Naive thymus-derived CD4-positive, alpha-beta T cell (primary cell): ENCODE measurements around the gene ERO1A. TPM values are rescaled to one million over a fixed set of nuclear protein-coding genes. Genes with fewer than 3 reads are reported as not detected.

Experiments
- ATAC-seq: fragments of 150-1000 bp; cut with Tn5 transposase; 2 replicates; pipeline ENCODE4 v1.10.0; 2021; ENCODE audit warnings: mild to moderate bottlenecking, moderate library complexity
- CTCF ChIA-PET: fragments of 350-600 bp; sonication (Branson Sonifier 250); formaldehyde crosslinking; loops from one replicate; lab custom pipeline; 2021; ENCODE audit warnings: antibody characterized with exemption; lab: Charles Lee
- POLR2A ChIA-PET: fragments of 350-600 bp; sonication (Branson Sonifier 250); formaldehyde crosslinking; loops from one replicate; lab custom pipeline; 2021; ENCODE audit warnings: antibody characterized with exemption, inconsistent platforms; lab: Charles Lee
- DNase-seq, 9 donors: peaks; one replicate each; pipeline versions ENCODE4 v3.0.0 to v3.0.0-alpha.2; 2020 to 2022; ENCODE audit warnings: mixed read lengths in 1 of 9
- H3K27ac ChIP-seq: one replicate; pipeline ENCODE4 v1.7.0; 2013; ENCODE audit warnings: mild to moderate bottlenecking, low read depth, low read length, moderate library complexity
- H3K27me3 ChIP-seq, 2 donors: one replicate each; pipeline ENCODE4 v1.7.0; 2013; ENCODE audit warnings: low read length in 2 of 2, mild to moderate bottlenecking in 2 of 2, moderate library complexity in 2 of 2; ENCODE audit not compliant: control insufficient read depth in 2 of 2, insufficient read depth in 2 of 2
- H3K36me3 ChIP-seq, 3 experiments: 1 replicate in 2 of 3; 2 replicates in 1 of 3; pipeline ENCODE4 v1.7.0; 2013; ENCODE audit warnings: low read length in 3 of 3, mild to moderate bottlenecking in 3 of 3, moderate library complexity in 1 of 3; ENCODE audit not compliant: insufficient read depth in 3 of 3, control insufficient read depth in 2 of 3
- H3K4me1 ChIP-seq, 2 donors: one replicate each; pipeline ENCODE4 v1.7.0; 2013; ENCODE audit warnings: low read length in 2 of 2, mild to moderate bottlenecking in 2 of 2, moderate library complexity in 1 of 2; ENCODE audit not compliant: control insufficient read depth in 2 of 2, insufficient read depth in 2 of 2
- H3K4me3 ChIP-seq: 2 replicates; pipeline ENCODE4 v1.7.0; 2013; ENCODE audit warnings: mild to moderate bottlenecking, low read length
- H3K9me3 ChIP-seq, 3 experiments: 1 replicate in 2 of 3; 2 replicates in 1 of 3; pipeline ENCODE4 v1.7.0; 2013; ENCODE audit warnings: low read length in 3 of 3; ENCODE audit not compliant: control insufficient read depth in 2 of 3
- H3K27ac Mint-ChIP-seq, 9 donors: one replicate each; pipeline ENCODE4 v1.8.0; 2020 to 2022; ENCODE audit warnings: mixed read lengths in 9 of 9, mild to moderate bottlenecking in 8 of 9, moderate library complexity in 5 of 9, inconsistent platforms in 2 of 9
- H3K27me3 Mint-ChIP-seq, 5 donors: one replicate each; pipeline ENCODE4 v1.8.0; 2021 to 2022; ENCODE audit warnings: mixed read lengths in 5 of 5, mild to moderate bottlenecking in 1 of 5
- H3K36me3 Mint-ChIP-seq, 5 donors: one replicate each; pipeline ENCODE4 v1.8.0; 2020 to 2022; ENCODE audit warnings: mixed read lengths in 5 of 5, mild to moderate bottlenecking in 3 of 5, inconsistent platforms in 1 of 5
- H3K4me1 Mint-ChIP-seq, 7 donors: one replicate each; pipeline ENCODE4 v1.8.0; 2020 to 2022; ENCODE audit warnings: mixed read lengths in 7 of 7, mild to moderate bottlenecking in 3 of 7, inconsistent platforms in 1 of 7
- H3K4me3 Mint-ChIP-seq, 10 donors: one replicate each; pipeline ENCODE4 v1.8.0; 2020 to 2022; ENCODE audit warnings: mild to moderate bottlenecking in 10 of 10, mixed read lengths in 10 of 10, moderate library complexity in 6 of 10, inconsistent platforms in 2 of 10
- H3K9me3 Mint-ChIP-seq, 11 donors: one replicate each; pipeline ENCODE4 v1.8.0; 2020 to 2022; ENCODE audit warnings: mixed read lengths in 11 of 11, mild to moderate bottlenecking in 4 of 11, inconsistent platforms in 1 of 11, moderate library complexity in 1 of 11
- intact Hi-C, 2 donors: fragments of 100-400 bp; cut with micrococcal nuclease; formaldehyde crosslinking; loops; one replicate each; pipeline ENCODE4 v1.15.1; 2023
- polyA plus RNA-seq, 2 donors: library from polyadenylated mRNA; unstranded; fragments of 300-500 nt; fragmentation: Illumina TruSeq; gene quantifications; one replicate each; pipeline ENCODE4 v1.2.3, GENCODE V29; 2021
- total RNA-seq, 6 experiments: library from RNA in 5 of 6; stranded (reverse) in 5 of 6; gene quantifications; 1 replicate in 5 of 6; 2 replicates in 1 of 6; pipeline ENCODE4 v1.2.3 and lab custom pipeline; 2021 to 2026

ERO1A gene
- total and polyA plus RNA-seq, 7 experiments from 2014 or later = 32.1 to 201 (median 66.0) TPM

- Histone ChIP-seq H3K27me3 (no peaks in the 10 kb centered on the region), H3K36me3 (peaks cover 0 to 5% (median 0%) of the 10 kb centered on the region in 3 experiments), H3K4me1 (peaks cover 22 to 23% of the 10 kb centered on the region in 2 donors), H3K27ac (no peak overlapping the region), H3K9me3 (no peaks in the 10 kb centered on the region), H3K4me3 (no peak overlapping the region)
- peaks cover 49 to 81% (median 70%) of the 10 kb centered on the region in 7 donors for H3K4me1 Mint-ChIP-seq
- ATAC-seq (no peak), DNase-seq (no peak)
- ChIA-PET CTCF (interaction anchor here (0.9 kb wide), 2 partner anchors 22 to 91 kb away, joined by 4 to 5 read pairs; no protein-coding TSS in a partner anchor), POLR2A (no interaction called here)
- intact Hi-C loops = no loop called here
- H3K9me3 Mint-ChIP-seq = no peaks in the 10 kb centered on the region
- H3K4me3 Mint-ChIP-seq = peak overlapping the region in 6 of 10 donors; percentile 6 to 41 (median 30)
- H3K27me3 Mint-ChIP-seq = no peaks in the 10 kb centered on the region
- H3K36me3 Mint-ChIP-seq = peaks cover 0 to 10% (median 0%) of the 10 kb centered on the region in 5 donors
- H3K27ac Mint-ChIP-seq = peak overlapping the region in 8 of 9 donors; percentile 4 to 84 (median 44)
Measured at GRCh38 chr14:52686176-52686575, 9.2 kb downstream of the ERO1A start.

- Histone ChIP-seq H3K9me3 (no peaks in the 10 kb centered on the region), H3K27ac (no peak overlapping the region), H3K27me3 (no peaks in the 10 kb centered on the region), H3K4me1 (peaks cover 18 to 23% of the 10 kb centered on the region in 2 donors), H3K4me3 (no peak overlapping the region), H3K36me3 (peaks cover 0 to 9% (median 0%) of the 10 kb centered on the region in 3 experiments)
- Mint-ChIP-seq H3K9me3 (peaks cover 0 to 1% (median 0%) of the 10 kb centered on the region in 11 donors), H3K4me1 (peaks cover 39 to 61% (median 54%) of the 10 kb centered on the region in 7 donors), H3K4me3 (peak overlapping the region in 4 of 10 donors; percentile 1 to 23 (median 8)), H3K27ac (peak overlapping the region in 7 of 9 donors; percentile 13 to 82 (median 41)), H3K27me3 (no peaks in the 10 kb centered on the region), H3K36me3 (peaks cover 0 to 8% (median 1%) of the 10 kb centered on the region in 5 donors)
- intact Hi-C loops = loop anchor here in 1 of 2 donors (1.0 kb wide), 1 partner anchor 8 kb away; no protein-coding TSS in a partner anchor
- DNase-seq = no peak
- ChIA-PET POLR2A (interaction anchor here (1.1 to 1.3 kb wide), 2 partner anchors 11 to 24 kb away, joined by 3 to 6 read pairs; partner anchors contain the start of gene ERO1A), CTCF (interaction anchor here (0.6 kb wide), 1 partner anchor 36 kb away, joined by 3 read pairs; no protein-coding TSS in a partner anchor)
- no peak for ATAC-seq
Measured at GRCh38 chr14:52683985-52684520, 11.3 kb downstream of the ERO1A start.

GRCh38 chr14:52678591-52678990, 16.8 kb downstream of the ERO1A start:
- ChIA-PET CTCF (interaction anchor here (0.6 kb wide), 1 partner anchor 277 kb away, joined by 3 read pairs; no protein-coding TSS in a partner anchor), POLR2A (no interaction called here)
- peak; percentile 42 for ATAC-seq
- H3K27me3 Mint-ChIP-seq = no peaks in the 10 kb centered on the region
- no peak overlapping the region for H3K4me3 ChIP-seq
- peaks cover 0 to 18% (median 11%) of the 10 kb centered on the region in 3 experiments for H3K36me3 ChIP-seq
- H3K9me3 Mint-ChIP-seq = peaks cover 0 to 1% (median 0%) of the 10 kb centered on the region in 11 donors
- no peak overlapping the region for H3K27ac ChIP-seq
- DNase-seq = peak in 4 of 9 donors; percentile 10 to 23 (median 19)
- H3K9me3 ChIP-seq = no peaks in the 10 kb centered on the region
- peaks cover 0 to 20% (median 7%) of the 10 kb centered on the region in 7 donors for H3K4me1 Mint-ChIP-seq
- intact Hi-C loops = loop anchor here (2.0 to 5.0 kb wide), 5 partner anchors 14 to 284 kb away; partner anchors contain the start of genes ERO1A (in 1 of the 2) and PSMC6 (in 1 of the 2)
- H3K27ac Mint-ChIP-seq = peak overlapping the region in 1 of 9 donors; percentile 70
- no peaks in the 10 kb centered on the region for H3K4me1 ChIP-seq
- no peak overlapping the region for H3K4me3 Mint-ChIP-seq
- H3K36me3 Mint-ChIP-seq = peaks cover 0 to 32% (median 20%) of the 10 kb centered on the region in 5 donors
- no peaks in the 10 kb centered on the region for H3K27me3 ChIP-seq

- ATAC-seq (no peak), DNase-seq (no peak)
- no peaks in the 10 kb centered on the region for H3K4me1 ChIP-seq
- peaks cover 0 to 26% (median 6%) of the 10 kb centered on the region in 3 experiments for H3K36me3 ChIP-seq
- Mint-ChIP-seq H3K27me3 (no peaks in the 10 kb centered on the region), H3K36me3 (peaks cover 7 to 35% (median 24%) of the 10 kb centered on the region in 5 donors), H3K9me3 (no peaks in the 10 kb centered on the region), H3K4me1 (peaks cover 0 to 10% (median 0%) of the 10 kb centered on the region in 7 donors), H3K27ac (no peak overlapping the region), H3K4me3 (no peak overlapping the region)
- CTCF ChIA-PET = no interaction called here
- intact Hi-C loops = loop anchor here in 1 of 2 donors (5.0 kb wide), 1 partner anchor 367 kb away; no protein-coding TSS in a partner anchor
- H3K27me3 ChIP-seq = no peaks in the 10 kb centered on the region
- POLR2A ChIA-PET = interaction anchor here (1.3 kb wide), 1 partner anchor 29 kb away, joined by 4 read pairs; no protein-coding TSS in a partner anchor
- H3K4me3 ChIP-seq = no peak overlapping the region
- no peaks in the 10 kb centered on the region for H3K9me3 ChIP-seq
- no peak overlapping the region for H3K27ac ChIP-seq
Measured at GRCh38 chr14:52663850-52664249, 31.5 kb downstream of the ERO1A start.

- no peak for DNase-seq
- H3K4me1 ChIP-seq = no peaks in the 10 kb centered on the region
- H3K9me3 Mint-ChIP-seq = no peaks in the 10 kb centered on the region
- no peaks in the 10 kb centered on the region for H3K27me3 Mint-ChIP-seq
- H3K4me3 Mint-ChIP-seq = no peak overlapping the region
- ChIA-PET POLR2A (interaction anchor here (0.6 kb wide), 1 partner anchor 301 kb away, joined by 4 read pairs; no protein-coding TSS in a partner anchor), CTCF (interaction anchor here (0.5 kb wide), 1 partner anchor 882 kb away, joined by 3 read pairs; no protein-coding TSS in a partner anchor)
- no peak overlapping the region for H3K4me3 ChIP-seq
- peaks cover 9 to 28% (median 13%) of the 10 kb centered on the region in 3 experiments for H3K36me3 ChIP-seq
- ATAC-seq = no peak
- intact Hi-C loops = loop anchor here in 1 of 2 donors (5.0 kb wide), 1 partner anchor 364 kb away; no protein-coding TSS in a partner anchor
- H3K27me3 ChIP-seq = no peaks in the 10 kb centered on the region
- H3K27ac ChIP-seq = no peak overlapping the region
- H3K36me3 Mint-ChIP-seq = peaks cover 0 to 35% (median 28%) of the 10 kb centered on the region in 5 donors
- H3K27ac Mint-ChIP-seq = no peak overlapping the region
- H3K9me3 ChIP-seq = no peaks in the 10 kb centered on the region
- H3K4me1 Mint-ChIP-seq = peaks cover 0 to 18% (median 0%) of the 10 kb centered on the region in 7 donors
Measured at GRCh38 chr14:52661314-52661713, 34.0 kb downstream of the ERO1A start.

- no peaks in the 10 kb centered on the region for H3K9me3 ChIP-seq
- Mint-ChIP-seq H3K4me3 (no peak overlapping the region), H3K36me3 (peaks cover 0 to 37% (median 27%) of the 10 kb centered on the region in 5 donors), H3K4me1 (peaks cover 0 to 18% (median 0%) of the 10 kb centered on the region in 7 donors), H3K27ac (no peak overlapping the region), H3K27me3 (no peaks in the 10 kb centered on the region), H3K9me3 (no peaks in the 10 kb centered on the region)
- H3K27ac ChIP-seq = no peak overlapping the region
- H3K36me3 ChIP-seq = peaks cover 9 to 25% (median 13%) of the 10 kb centered on the region in 3 experiments
- intact Hi-C loops = loop anchor here in 1 of 2 donors (5.0 kb wide), 1 partner anchor 364 kb away; no protein-coding TSS in a partner anchor
- ATAC-seq (no peak), DNase-seq (no peak)
- CTCF ChIA-PET = interaction anchor here (0.5 kb wide), 1 partner anchor 881 kb away, joined by 3 read pairs; no protein-coding TSS in a partner anchor
- POLR2A ChIA-PET = interaction anchor here (0.6 kb wide), 1 partner anchor 301 kb away, joined by 4 read pairs; no protein-coding TSS in a partner anchor
- no peak overlapping the region for H3K4me3 ChIP-seq
- no peaks in the 10 kb centered on the region for H3K4me1 ChIP-seq
- no peaks in the 10 kb centered on the region for H3K27me3 ChIP-seq
Measured at GRCh38 chr14:52660832-52661231, 34.5 kb downstream of the ERO1A start.
